Measurements from ENCODE around the gene MTA1. TPM values are rescaled to one million over a fixed set of nuclear protein-coding genes. Genes with fewer than 3 reads are reported as not detected.

The MTA1 gene
- polyA plus RNA-seq, 2 donors = 37.4 to 70.4 TPM

GRCh38 chr14:105493921-105494605 lies 74.4 kb downstream of the MTA1 start:
- Histone ChIP-seq H3K4me1 (ENCODE audit: control insufficient read depth in 2 of 2, insufficient read depth in 2 of 2, low read length in 1 of 2) (peaks cover 7 to 16% of the 10 kb centered on the region in 2 donors), H3K27ac (ENCODE audit: low read depth in 2 of 2, low read length in 1 of 2) (no peak overlapping the region), H3K36me3 (ENCODE audit: control insufficient read depth in 2 of 2, insufficient read depth in 2 of 2, low read length in 1 of 2) (peaks cover 0 to 9% of the 10 kb centered on the region in 2 donors), H3K9me3 (ENCODE audit: control insufficient read depth in 2 of 2, insufficient read depth in 1 of 2, low read depth in 1 of 2, low read length in 1 of 2) (no peaks in the 10 kb centered on the region), H3K27me3 (ENCODE audit: control insufficient read depth in 1 of 2, insufficient read depth in 2 of 2, low read length in 2 of 2) (no peaks in the 10 kb centered on the region), H3K4me3 (ENCODE audit: low read depth in 1 of 2, low read length in 2 of 2) (no peak overlapping the region)
- WGBS, 2 donors = 87 to 91% methylated on average over 15 to 16 of the region's 16 CpGs

- no peaks in the 10 kb centered on the region for H3K27me3 ChIP-seq (ENCODE audit: control insufficient read depth in 1 of 2, insufficient read depth in 2 of 2, low read length in 2 of 2)
- H3K36me3 ChIP-seq (ENCODE audit: control insufficient read depth in 2 of 2, insufficient read depth in 2 of 2, low read length in 1 of 2) = peaks cover 0 to 9% of the 10 kb centered on the region in 2 donors
- H3K27ac ChIP-seq (ENCODE audit: low read depth in 2 of 2, low read length in 1 of 2) = no peak overlapping the region
- peaks cover 4 to 13% of the 10 kb centered on the region in 2 donors for H3K4me1 ChIP-seq (ENCODE audit: control insufficient read depth in 2 of 2, insufficient read depth in 2 of 2, low read length in 1 of 2)
- H3K9me3 ChIP-seq (ENCODE audit: control insufficient read depth in 2 of 2, insufficient read depth in 1 of 2, low read depth in 1 of 2, low read length in 1 of 2) = no peaks in the 10 kb centered on the region
- 91 to 94% methylated on average over 6 of the region's 6 CpGs for WGBS, 2 donors
- H3K4me3 ChIP-seq (ENCODE audit: low read depth in 1 of 2, low read length in 2 of 2) = no peak overlapping the region
Measured at GRCh38 chr14:105494606-105494929, 74.9 kb downstream of the MTA1 start.

- H3K27ac ChIP-seq (ENCODE audit: low read depth in 2 of 2, low read length in 1 of 2) = no peak overlapping the region
- H3K4me3 ChIP-seq (ENCODE audit: low read depth in 1 of 2, low read length in 2 of 2) = no peak overlapping the region
- no peaks in the 10 kb centered on the region for H3K9me3 ChIP-seq (ENCODE audit: control insufficient read depth in 2 of 2, insufficient read depth in 1 of 2, low read depth in 1 of 2, low read length in 1 of 2)
- no peaks in the 10 kb centered on the region for H3K27me3 ChIP-seq (ENCODE audit: control insufficient read depth in 1 of 2, insufficient read depth in 2 of 2, low read length in 2 of 2)
- H3K4me1 ChIP-seq (ENCODE audit: control insufficient read depth in 2 of 2, insufficient read depth in 2 of 2, low read length in 1 of 2) = peaks cover 4 to 13% of the 10 kb centered on the region in 2 donors
- WGBS, 2 donors = 60 to 66% methylated on average over 17 to 18 of the region's 18 CpGs
- peaks cover 0 to 9% of the 10 kb centered on the region in 2 donors for H3K36me3 ChIP-seq (ENCODE audit: control insufficient read depth in 2 of 2, insufficient read depth in 2 of 2, low read length in 1 of 2)
Measured at GRCh38 chr14:105495101-105495989, 75.7 kb downstream of the MTA1 start.

GRCh38 chr14:105495990-105496830 lies 76.6 kb downstream of the MTA1 start:
- H3K9me3 ChIP-seq (ENCODE audit: control insufficient read depth in 2 of 2, insufficient read depth in 1 of 2, low read depth in 1 of 2, low read length in 1 of 2) = no peaks in the 10 kb centered on the region
- H3K4me1 ChIP-seq (ENCODE audit: control insufficient read depth in 2 of 2, insufficient read depth in 2 of 2, low read length in 1 of 2) = peaks cover 4 to 15% of the 10 kb centered on the region in 2 donors
- no peaks in the 10 kb centered on the region for H3K27me3 ChIP-seq (ENCODE audit: control insufficient read depth in 1 of 2, insufficient read depth in 2 of 2, low read length in 2 of 2)
- WGBS, 2 donors = 70 to 81% methylated on average over 17 to 18 of the region's 18 CpGs
- peaks cover 0 to 9% of the 10 kb centered on the region in 2 donors for H3K36me3 ChIP-seq (ENCODE audit: control insufficient read depth in 2 of 2, insufficient read depth in 2 of 2, low read length in 1 of 2)
- H3K27ac ChIP-seq (ENCODE audit: low read depth in 2 of 2, low read length in 1 of 2) = no peak overlapping the region
- H3K4me3 ChIP-seq (ENCODE audit: low read depth in 1 of 2, low read length in 2 of 2) = no peak overlapping the region

GRCh38 chr14:105496831-105497591 lies 77.4 kb downstream of the MTA1 start:
- no peak overlapping the region for H3K4me3 ChIP-seq (ENCODE audit: low read depth in 1 of 2, low read length in 2 of 2)
- H3K27ac ChIP-seq (ENCODE audit: low read depth in 2 of 2, low read length in 1 of 2) = no peak overlapping the region
- H3K4me1 ChIP-seq (ENCODE audit: control insufficient read depth in 2 of 2, insufficient read depth in 2 of 2, low read length in 1 of 2) = peaks cover under 1 to 13% of the 10 kb centered on the region in 2 donors
- peaks cover 0 to 9% of the 10 kb centered on the region in 2 donors for H3K36me3 ChIP-seq (ENCODE audit: control insufficient read depth in 2 of 2, insufficient read depth in 2 of 2, low read length in 1 of 2)
- 93 to 94% methylated on average over 30 to 32 of the region's 32 CpGs for WGBS, 2 donors
- no peaks in the 10 kb centered on the region for H3K27me3 ChIP-seq (ENCODE audit: control insufficient read depth in 1 of 2, insufficient read depth in 2 of 2, low read length in 2 of 2)
- no peaks in the 10 kb centered on the region for H3K9me3 ChIP-seq (ENCODE audit: control insufficient read depth in 2 of 2, insufficient read depth in 1 of 2, low read depth in 1 of 2, low read length in 1 of 2)

GRCh38 chr14:105497671-105498429 lies 78.2 kb downstream of the MTA1 start:
- WGBS, 2 donors = 91 to 93% methylated on average over 31 of the region's 31 CpGs
- Histone ChIP-seq H3K36me3 (ENCODE audit: control insufficient read depth in 2 of 2, insufficient read depth in 2 of 2, low read length in 1 of 2) (peaks cover 0 to 9% of the 10 kb centered on the region in 2 donors), H3K27ac (ENCODE audit: low read depth in 2 of 2, low read length in 1 of 2) (no peak overlapping the region), H3K27me3 (ENCODE audit: control insufficient read depth in 1 of 2, insufficient read depth in 2 of 2, low read length in 2 of 2) (no peaks in the 10 kb centered on the region), H3K4me1 (ENCODE audit: control insufficient read depth in 2 of 2, insufficient read depth in 2 of 2, low read length in 1 of 2) (peaks cover 0 to 9% of the 10 kb centered on the region in 2 donors), H3K4me3 (ENCODE audit: low read depth in 1 of 2, low read length in 2 of 2) (no peak overlapping the region), H3K9me3 (ENCODE audit: control insufficient read depth in 2 of 2, insufficient read depth in 1 of 2, low read depth in 1 of 2, low read length in 1 of 2) (no peaks in the 10 kb centered on the region)

GRCh38 chr14:105498430-105499255 lies 79.0 kb downstream of the MTA1 start:
- Histone ChIP-seq H3K9me3 (ENCODE audit: control insufficient read depth in 2 of 2, insufficient read depth in 1 of 2, low read depth in 1 of 2, low read length in 1 of 2) (no peaks in the 10 kb centered on the region), H3K27me3 (ENCODE audit: control insufficient read depth in 1 of 2, insufficient read depth in 2 of 2, low read length in 2 of 2) (no peaks in the 10 kb centered on the region), H3K4me1 (ENCODE audit: control insufficient read depth in 2 of 2, insufficient read depth in 2 of 2, low read length in 1 of 2) (peaks cover 0 to 9% of the 10 kb centered on the region in 2 donors), H3K36me3 (ENCODE audit: control insufficient read depth in 2 of 2, insufficient read depth in 2 of 2, low read length in 1 of 2) (peaks cover 0 to 9% of the 10 kb centered on the region in 2 donors), H3K4me3 (ENCODE audit: low read depth in 1 of 2, low read length in 2 of 2) (no peak overlapping the region), H3K27ac (ENCODE audit: low read depth in 2 of 2, low read length in 1 of 2) (no peak overlapping the region)
- 89 to 91% methylated on average over 36 of the region's 36 CpGs for WGBS, 2 donors

All from esophagus (tissue), 2 donors.